H1 (cell line): ENCODE results near the gene CFAP74. TPM values are rescaled to one million over a fixed set of nuclear protein-coding genes. Genes with fewer than 3 reads are reported as not detected.
A peak's percentile ranks its signal among the peaks of the same experiment; 100 is the strongest.

Source experiments
- CTCF ChIA-PET: fragments of 300-600 bp; sonication (Branson Sonifier 250); formaldehyde crosslinking; loops from one replicate; lab custom pipeline; 2021; ENCODE audit not compliant: partially characterized antibody; lab: Charles Lee
- POLR2A ChIA-PET: fragments of 300-600 bp; sonication (Branson Sonifier 250); formaldehyde crosslinking; loops from one replicate; lab custom pipeline; 2021; ENCODE audit warnings: inconsistent platforms; ENCODE audit not compliant: partially characterized antibody; lab: Charles Lee
- DNase-seq, 2 experiments: peaks; one replicate each; pipeline versions ENCODE4 v3.0.0 to v3.0.0-alpha.2; 2010 to 2022; ENCODE audit warnings: low spot score in 2 of 2, low read depth in 1 of 2, mixed read lengths in 1 of 2
- FAIRE-seq: peaks from 2 replicates; lab custom pipeline; 2011; peaks lifted over from hg19 to GRCh38; lab: Jason Lieb, UNC
- H2AFZ ChIP-seq: 2 replicates; pipeline ENCODE4 v1.8.1; 2012; ENCODE audit warnings: low read length, inconsistent platforms
- H2AK5ac ChIP-seq: 2 replicates; pipeline ENCODE4 v1.6.1; 2013; ENCODE audit warnings: low read depth, low read length
- H2BK120ac ChIP-seq: replicated peaks from 2 replicates; pipeline ENCODE3; 2013; ENCODE audit warnings: low read depth, low read length, inconsistent platforms
- H2BK12ac ChIP-seq: 2 replicates; pipeline ENCODE4 v1.6.1; 2013; ENCODE audit warnings: low read depth, low read length
- H2BK15ac ChIP-seq: 2 replicates; pipeline ENCODE4 v1.6.1; 2013; ENCODE audit warnings: low read length
- H2BK20ac ChIP-seq: 2 replicates; pipeline ENCODE4 v1.6.1; 2013; ENCODE audit warnings: low read length
- H2BK5ac ChIP-seq: 2 replicates; pipeline ENCODE4 v1.6.1; 2013; ENCODE audit warnings: low read depth, low read length
- H3K14ac ChIP-seq: 2 replicates; pipeline ENCODE4 v1.6.1; 2013; ENCODE audit warnings: inconsistent platforms; ENCODE audit not compliant: insufficient read length
- H3K18ac ChIP-seq: 2 replicates; pipeline ENCODE4 v1.6.1; 2013; ENCODE audit warnings: low read length; ENCODE audit errors: extremely low read depth
- H3K23ac ChIP-seq: 2 replicates; pipeline ENCODE4 v1.6.1; 2013; ENCODE audit warnings: inconsistent platforms; ENCODE audit not compliant: insufficient read length
- H3K23me2 ChIP-seq: 2 replicates; pipeline ENCODE4 v1.6.1; 2013; ENCODE audit warnings: low read depth, low read length
- H3K27ac ChIP-seq: 2 replicates; pipeline ENCODE4 v1.6.1; 2011; ENCODE audit warnings: low read depth, low read length, inconsistent platforms
- H3K27me3 ChIP-seq, 4 experiments: replicated peaks in 1 of 4; 1 replicate in 1 of 4; 2 replicates in 3 of 4; pipeline versions ENCODE4 v1.6.1 to v1.8.1; 2011 to 2013; ENCODE audit warnings: low read length in 3 of 4, mild to moderate bottlenecking in 3 of 4, inconsistent platforms in 2 of 4, mixed read lengths in 2 of 4, moderate library complexity in 1 of 4; ENCODE audit not compliant: control insufficient read depth in 3 of 4, insufficient read depth in 3 of 4; ENCODE audit errors: extremely low read depth in 1 of 4
- H3K36me3 ChIP-seq, 4 experiments: 2 replicates each; pipeline versions ENCODE4 v1.6.1 to v1.8.1; 2011 to 2013; ENCODE audit warnings: mild to moderate bottlenecking in 4 of 4, low read length in 3 of 4, moderate library complexity in 2 of 4, control low read depth in 1 of 4, inconsistent platforms in 1 of 4; ENCODE audit not compliant: insufficient read depth in 4 of 4, control insufficient read depth in 2 of 4
- H3K4ac ChIP-seq: replicated peaks from 2 replicates; pipeline ENCODE3; 2013; ENCODE audit warnings: low read length, low read depth, mixed read lengths, inconsistent platforms; ENCODE audit not compliant: insufficient read length
- H3K4me1 ChIP-seq, 4 experiments: replicated peaks in 1 of 4; 1 replicate in 1 of 4; 2 replicates in 3 of 4; pipeline versions ENCODE4 v1.6.1 to v1.8.1; 2011 to 2013; ENCODE audit warnings: low read length in 3 of 4, inconsistent platforms in 2 of 4, mixed read lengths in 1 of 4; ENCODE audit not compliant: insufficient read depth in 4 of 4, control insufficient read depth in 3 of 4
- H3K4me2 ChIP-seq, 2 experiments: 2 replicates each; pipeline versions ENCODE4 v1.6.1 to v1.8.1; 2011 to 2013; ENCODE audit warnings: low read depth in 2 of 2, low read length in 2 of 2, control low read depth in 1 of 2, inconsistent platforms in 1 of 2, mild to moderate bottlenecking in 1 of 2; ENCODE audit not compliant: insufficient read depth in 1 of 2
- H3K4me3 ChIP-seq, 4 experiments: fragments of 200-600, 300-600 bp in 1 of 4; sonication (generic), shearing (Covaris generic), sonication (Bioruptor Twin) in 1 of 4; 2 replicates each; pipeline versions ENCODE4 v1.5.1 to v1.8.1; 2011 to 2016; ENCODE audit warnings: low read length in 4 of 4, low read depth in 3 of 4, control low read depth in 2 of 4, inconsistent platforms in 2 of 4, mild to moderate bottlenecking in 2 of 4, mixed read lengths in 1 of 4, moderate library complexity in 1 of 4; ENCODE audit not compliant: insufficient read depth in 2 of 4; ENCODE audit errors: extremely low read depth in 1 of 4
- H3K56ac ChIP-seq: replicated peaks from 2 replicates; pipeline ENCODE3; 2013; ENCODE audit warnings: low read depth, mild to moderate bottlenecking, mixed read lengths, low read length, inconsistent platforms; ENCODE audit not compliant: insufficient read length
- H3K79me1 ChIP-seq: 2 replicates; pipeline ENCODE4 v1.6.1; 2013; ENCODE audit warnings: low read depth, low read length, control low read depth
- H3K79me2 ChIP-seq, 2 experiments: 2 replicates each; pipeline versions ENCODE4 v1.6.1 to v1.8.1; 2012 to 2013; ENCODE audit warnings: low read length in 2 of 2, mild to moderate bottlenecking in 2 of 2, inconsistent platforms in 1 of 2; ENCODE audit not compliant: insufficient read depth in 2 of 2, control insufficient read depth in 1 of 2
- H3K9ac ChIP-seq, 4 experiments: replicated peaks in 1 of 4; 1 replicate in 1 of 4; 2 replicates in 3 of 4; pipeline versions ENCODE4 v1.6.1 to v1.8.1; 2011 to 2013; ENCODE audit warnings: low read depth in 3 of 4, low read length in 3 of 4, control low read depth in 2 of 4, mild to moderate bottlenecking in 2 of 4, moderate library complexity in 2 of 4, inconsistent platforms in 1 of 4; ENCODE audit errors: extremely low read depth in 1 of 4
- H3K9me3 ChIP-seq, 2 experiments: 2 replicates each; pipeline versions ENCODE4 v1.6.1 to v1.8.1; 2012 to 2013; ENCODE audit warnings: mild to moderate bottlenecking in 2 of 2, moderate library complexity in 2 of 2, control low read depth in 1 of 2, inconsistent platforms in 1 of 2, low read depth in 1 of 2, low read length in 1 of 2, mixed read lengths in 1 of 2; ENCODE audit not compliant: insufficient read depth in 2 of 2
- H4K20me1 ChIP-seq, 2 experiments: replicated peaks in 1 of 2; 2 replicates each; pipeline versions ENCODE3 to v1.8.1; 2011 to 2013; ENCODE audit warnings: inconsistent platforms in 2 of 2, low read length in 2 of 2, mild to moderate bottlenecking in 1 of 2; ENCODE audit not compliant: insufficient read depth in 2 of 2, control insufficient read depth in 1 of 2
- H4K5ac ChIP-seq: 2 replicates; pipeline ENCODE4 v1.6.1; 2013; ENCODE audit warnings: low read length, low read depth, mixed read lengths, inconsistent platforms; ENCODE audit not compliant: insufficient read length
- H4K8ac ChIP-seq: 2 replicates; pipeline ENCODE4 v1.8.0; 2013; ENCODE audit warnings: mild to moderate bottlenecking, moderate library complexity, low read length, inconsistent platforms; ENCODE audit not compliant: insufficient read depth; ENCODE audit errors: extremely low read depth
- H4K91ac ChIP-seq: replicated peaks from 2 replicates; pipeline ENCODE3; 2013; ENCODE audit warnings: low read length, mixed read lengths, inconsistent platforms; ENCODE audit not compliant: insufficient read length
- ATF2 ChIP-seq: IDR thresholded peaks from 2 replicates; pipeline ENCODE4 v1.6.1; 2012; ENCODE audit warnings: low read length, inconsistent platforms
- CHD2 ChIP-seq: IDR thresholded peaks from 2 replicates; pipeline ENCODE4 v1.6.1; 2012; ENCODE audit warnings: low read length, improper control_type of control experiment
- EP300 ChIP-seq, 2 experiments: IDR thresholded peaks; 1 replicate in 1 of 2; 2 replicates in 1 of 2; pipeline ENCODE4 v1.6.1; 2011 to 2012; ENCODE audit warnings: low read depth in 2 of 2, low read length in 2 of 2, mild to moderate bottlenecking in 2 of 2, borderline replicate concordance in 1 of 2, inconsistent platforms in 1 of 2, moderate library complexity in 1 of 2
- MAX ChIP-seq: IDR thresholded peaks from 2 replicates; pipeline ENCODE4 v1.6.1; 2012; ENCODE audit warnings: inconsistent platforms
- POU5F1 ChIP-seq: IDR thresholded peaks from 2 replicates; pipeline ENCODE4 v1.6.1; 2011; ENCODE audit warnings: low read depth, mild to moderate bottlenecking, low read length, moderate library complexity
- SP2 ChIP-seq: IDR thresholded peaks from 2 replicates; pipeline ENCODE4 v1.6.1; 2012; ENCODE audit warnings: mild to moderate bottlenecking, low read length, inconsistent platforms
- ZNF274 ChIP-seq: IDR thresholded peaks from 2 replicates; pipeline ENCODE4 v1.7.0; 2012; ENCODE audit warnings: low read length, borderline replicate concordance; ENCODE audit errors: extremely low read depth
- WGBS, 2 experiments: shearing (Covaris generic) in 1 of 2; methylation state at CpG; one replicate each; pipeline versions ENCODE4 v1.1.6 to v1.1.7; 2013 to 2015; ENCODE audit warnings: low lambda C conversion rate in 2 of 2, mixed read lengths in 2 of 2, inconsistent platforms in 1 of 2, low coverage in 1 of 2, missing lambda C conversion rate in 1 of 2; ENCODE audit not compliant: insufficient replicate concordance in 2 of 2, insufficient coverage in 1 of 2, insufficient read length in 1 of 2; ENCODE audit errors: extremely low coverage in 1 of 2, missing lambda C conversion rate in 1 of 2; 5-methylcytosine and 5-hydroxymethylcytosine counted together
- polyA plus RNA-seq, 7 experiments: library from polyadenylated mRNA; depleted of rRNA in 3 of 7; stranded (reverse) in 5 of 7; unstranded in 2 of 7; fragments of >200 nt in 5 of 7; fragments of 200-250 nt in 2 of 7; gene quantifications; 1 replicate in 5 of 7; 2 replicates in 1 of 7; 4 replicates in 1 of 7; pipeline versions ENCODE4 v1.2.1 to v1.2.3, GENCODE V29; 2011 to 2013; ENCODE audit warnings: missing spikeins in 2 of 7, mixed read lengths in 2 of 7
- total RNA-seq: library from RNA; stranded (reverse); fragmentation: NEBNext Ultra II Directional; extraction: Animal tissue kit (Norgen Biotek cat#: 25700); gene quantifications from 2 replicates; pipeline ENCODE4 v1.2.1, GENCODE V29; 2021
- TF ChIP-seq, protein P1 (sequence below), 3 experiments: IDR thresholded peaks; 1 replicate in 2 of 3; 2 replicates in 1 of 3; pipeline versions ENCODE4 v1.5.1 to v1.6.1; 2011; ENCODE audit warnings: low read length in 3 of 3, mild to moderate bottlenecking in 3 of 3, inconsistent platforms in 2 of 3, low read depth in 1 of 3, moderate library complexity in 1 of 3; ENCODE audit not compliant: insufficient read depth in 1 of 3; ENCODE audit errors: control extremely low read depth in 1 of 3

The CFAP74 gene
- total and polyA plus RNA-seq, 2 of the 8 experiments (the other 6 are each of a cell fraction or from before 2014, with no cell fraction given) = 0.09 to 0.20 TPM

DNA sequence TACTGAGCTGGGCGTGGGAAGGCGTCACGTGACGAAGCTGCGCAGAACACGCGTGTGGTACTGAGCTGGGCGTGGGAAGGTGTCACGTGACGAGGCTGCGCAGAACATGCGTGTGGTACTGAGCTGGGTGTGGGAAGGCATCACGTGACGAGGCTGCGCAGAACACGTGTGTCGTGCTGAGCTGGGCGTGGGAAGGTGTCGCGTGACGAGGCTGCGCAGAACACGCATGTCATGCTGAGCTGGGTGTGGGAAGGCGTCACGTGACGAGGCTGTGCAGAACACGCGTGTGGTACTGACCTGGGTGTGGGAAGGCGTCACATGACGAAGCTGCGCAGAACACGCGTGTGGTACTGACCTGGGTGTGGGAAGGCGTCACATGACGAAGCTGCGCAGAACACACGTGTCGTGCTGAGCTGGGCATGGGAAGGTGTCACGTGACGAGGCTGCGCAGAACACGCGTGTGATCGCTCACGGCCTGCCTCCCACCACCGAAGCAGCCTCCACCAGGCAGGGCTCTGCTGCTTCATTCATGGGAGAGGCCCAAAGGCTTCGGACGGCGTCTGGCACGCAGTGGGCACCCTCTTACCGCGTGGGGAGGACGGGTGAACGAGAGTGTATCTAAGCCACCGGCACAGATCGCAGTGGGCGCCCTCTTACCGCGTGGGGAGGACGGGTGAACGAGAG is 24.0 kb downstream of the CFAP74 start:
- Histone ChIP-seq H3K79me1 (no peaks in the 10 kb centered on the region), H3K23ac (peak overlapping the region; percentile 6), H2BK15ac (no peak overlapping the region), H2AFZ (no peak overlapping the region), H4K20me1 (no peaks in the 10 kb centered on the region), H3K14ac (no peak overlapping the region), H2AK5ac (peak overlapping the region; percentile 7; the same call in 1 of the 2 replicates), H3K56ac (no peak overlapping the region), H4K91ac (no peak overlapping the region), H3K4ac (no peak overlapping the region), H3K23me2 (no peaks in the 10 kb centered on the region), H3K9ac (no peak overlapping the region), H3K79me2 (no peaks in the 10 kb centered on the region), H4K5ac (no peak overlapping the region), H3K4me2 (no peak overlapping the region), H3K18ac (no peak overlapping the region), H4K8ac (no peak overlapping the region; the same call in 1 of the 2 replicates), H3K27ac (no peak overlapping the region), H2BK120ac (no peak overlapping the region), H2BK20ac (no peak overlapping the region), H3K4me1 (no peaks in the 10 kb centered on the region), H2BK12ac (peak overlapping the region; percentile 13; the same call in 1 of the 2 replicates), H3K9me3 (peaks cover 4 to 7% of the 10 kb centered on the region in 2 experiments; a peak in 2 of 4 replicates), H3K4me3 (no peak overlapping the region), H3K27me3 (no peaks in the 10 kb centered on the region), H3K36me3 (no peaks in the 10 kb centered on the region), H2BK5ac (no peak overlapping the region)
- ChIA-PET POLR2A (no interaction called here), CTCF (interaction anchor here (0.7 to 3.7 kb wide), 12 partner anchors 10 to 1405 kb away, joined by 3 to 24 read pairs (median 4); partner anchors contain the start of gene CFAP74)
- DNase-seq (no peak), FAIRE-seq (no peak)
- 95% methylated on average over 52 of the region's 61 CpGs; no CpG with 5 or more reads in 1 of the 2 experiments for WGBS, 2 experiments
- no peak for TF ChIP-seq SP2
- no peak for TF ChIP-seq ATF2
- TF ChIP-seq ZNF274 = no peak
- no peak for TF ChIP-seq CHD2
- no peak for TF ChIP-seq POU5F1
- no peak for TF ChIP-seq EP300 (IDR thresholded peaks at IDR 0.05; ENCODE audit: borderline replicate concordance in 1 of 2, low read depth in 2 of 2, low read length in 2 of 2)
- TF ChIP-seq, protein P1, sequence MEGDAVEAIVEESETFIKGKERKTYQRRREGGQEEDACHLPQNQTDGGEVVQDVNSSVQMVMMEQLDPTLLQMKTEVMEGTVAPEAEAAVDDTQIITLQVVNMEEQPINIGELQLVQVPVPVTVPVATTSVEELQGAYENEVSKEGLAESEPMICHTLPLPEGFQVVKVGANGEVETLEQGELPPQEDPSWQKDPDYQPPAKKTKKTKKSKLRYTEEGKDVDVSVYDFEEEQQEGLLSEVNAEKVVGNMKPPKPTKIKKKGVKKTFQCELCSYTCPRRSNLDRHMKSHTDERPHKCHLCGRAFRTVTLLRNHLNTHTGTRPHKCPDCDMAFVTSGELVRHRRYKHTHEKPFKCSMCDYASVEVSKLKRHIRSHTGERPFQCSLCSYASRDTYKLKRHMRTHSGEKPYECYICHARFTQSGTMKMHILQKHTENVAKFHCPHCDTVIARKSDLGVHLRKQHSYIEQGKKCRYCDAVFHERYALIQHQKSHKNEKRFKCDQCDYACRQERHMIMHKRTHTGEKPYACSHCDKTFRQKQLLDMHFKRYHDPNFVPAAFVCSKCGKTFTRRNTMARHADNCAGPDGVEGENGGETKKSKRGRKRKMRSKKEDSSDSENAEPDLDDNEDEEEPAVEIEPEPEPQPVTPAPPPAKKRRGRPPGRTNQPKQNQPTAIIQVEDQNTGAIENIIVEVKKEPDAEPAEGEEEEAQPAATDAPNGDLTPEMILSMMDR (IDR thresholded peaks at IDR 0.05; ENCODE audit: control extremely low read depth in 1 of 3, insufficient read depth in 1 of 3, low read depth in 1 of 3, low read length in 3 of 3) = no peak
- no peak for TF ChIP-seq MAX
